Effector memory CD8-positive, alpha-beta T cell (primary cell): ENCODE data around the gene JAKMIP1.
"Not testable (repeated sequence)": the region's sequence is repeated elsewhere in the genome, so short reads cannot be mapped to it uniquely, and the experiment has no call there.

ENCODE experiments used
- ATAC-seq: fragments of 150-1000 bp; cut with Tn5 transposase; replicated peaks from 2 replicates; pipeline ENCODE4 v1.10.0; 2021; ENCODE audit warnings: mild to moderate bottlenecking, moderate library complexity
- DNase-seq, 3 experiments: peaks; one replicate each; pipeline ENCODE4 v3.0.0; 2021
- H3K27ac Mint-ChIP-seq, 2 donors: one replicate each; pipeline ENCODE4 v1.8.0; 2022; ENCODE audit warnings: mild to moderate bottlenecking in 2 of 2, mixed read lengths in 2 of 2, moderate library complexity in 2 of 2
- H3K27me3 Mint-ChIP-seq, 2 donors: one replicate each; pipeline ENCODE4 v1.8.0; 2022; ENCODE audit warnings: mixed read lengths in 2 of 2
- H3K36me3 Mint-ChIP-seq: one replicate; pipeline ENCODE4 v1.8.0; 2022; ENCODE audit warnings: mild to moderate bottlenecking, moderate library complexity, mixed read lengths; ENCODE audit not compliant: insufficient read depth
- H3K4me1 Mint-ChIP-seq, 2 donors: one replicate each; pipeline ENCODE4 v1.8.0; 2022; ENCODE audit warnings: low read depth in 2 of 2, mixed read lengths in 2 of 2
- H3K4me3 Mint-ChIP-seq, 2 donors: one replicate each; pipeline ENCODE4 v1.8.0; 2022; ENCODE audit warnings: mild to moderate bottlenecking in 2 of 2, mixed read lengths in 2 of 2, moderate library complexity in 2 of 2
- H3K9me3 Mint-ChIP-seq, 2 donors: one replicate each; pipeline ENCODE4 v1.8.0; 2022; ENCODE audit warnings: mixed read lengths in 2 of 2

The JAKMIP1 gene

GRCh38 chr4:6018331-6018730, 182.0 kb downstream of the JAKMIP1 start, which contains the start of gene C4orf50:
C4orf50 (minus strand) TSS chr4:6018431.
- H3K27ac Mint-ChIP-seq: no peak within 1 kb of the TSS
- no peak within 1 kb of the TSS for H3K4me3 Mint-ChIP-seq
- H3K27me3 Mint-ChIP-seq: peaks cover 0 to 33% of the 10 kb centered on the region in 2 donors
- no peaks in the 10 kb centered on the region for H3K36me3 Mint-ChIP-seq
- peaks cover 0 to 2% of the 10 kb centered on the region in 2 donors for H3K4me1 Mint-ChIP-seq
- no peaks in the 10 kb centered on the region for H3K9me3 Mint-ChIP-seq
- no peak for DNase-seq
- ATAC-seq: no peak

- Mint-ChIP-seq H3K9me3 (no peaks in the 10 kb centered on the region), H3K27ac (no peak overlapping the region), H3K36me3 (no peaks in the 10 kb centered on the region)
These were observed 182.5 kb downstream of the JAKMIP1 start for GRCh38 chr4:6017800-6018199.

DNA sequence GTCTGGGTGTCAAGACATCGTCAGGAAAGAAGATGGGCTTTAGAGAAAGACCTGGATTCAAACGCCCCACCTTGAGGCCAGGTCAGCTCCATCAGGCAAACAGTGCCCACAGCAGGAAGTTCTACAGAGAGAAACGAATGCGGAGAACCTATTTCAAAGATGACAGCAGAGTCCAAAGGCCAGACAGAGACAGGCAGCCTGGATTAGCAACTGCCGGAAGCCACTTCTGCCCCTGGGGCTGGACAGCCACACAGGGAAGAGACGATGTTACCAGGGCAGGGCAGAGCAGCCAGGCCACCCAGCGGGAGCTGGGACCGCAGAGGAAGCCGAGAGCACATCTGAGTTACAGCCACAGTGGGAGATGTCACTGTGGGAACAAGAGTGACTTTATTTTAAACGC, 183.3 kb downstream of the JAKMIP1 start:
- DNase-seq (no peak), ATAC-seq (no peak)
- Mint-ChIP-seq H3K27me3 (peaks cover 0 to 36% of the 10 kb centered on the region in 2 donors), H3K4me1 (peaks cover 0 to 2% of the 10 kb centered on the region in 2 donors), H3K36me3 (no peaks in the 10 kb centered on the region), H3K27ac (no peak overlapping the region), H3K4me3 (no peak overlapping the region), H3K9me3 (no peaks in the 10 kb centered on the region)

More at GRCh38 chr4:6017800-6018199, 182.5 kb downstream of the JAKMIP1 start:
- H3K4me1 Mint-ChIP-seq: peaks cover 0 to 2% of the 10 kb centered on the region in 2 donors
- H3K4me3 Mint-ChIP-seq: no peak overlapping the region
- DNase-seq: no peak
- ATAC-seq: no peak
- peaks cover 0 to 36% of the 10 kb centered on the region in 2 donors for H3K27me3 Mint-ChIP-seq

GRCh38 chr4:6013564-6013963, 186.8 kb downstream of the JAKMIP1 start:
- Mint-ChIP-seq H3K36me3 (no peaks in the 10 kb centered on the region), H3K9me3 (no peaks in the 10 kb centered on the region), H3K27ac (no peak overlapping the region), H3K4me1 (peaks cover 3 to 4% of the 10 kb centered on the region in 2 donors), H3K4me3 (no peak overlapping the region), H3K27me3 (peaks cover 0 to 40% of the 10 kb centered on the region in 2 donors)
- ATAC-seq (no peak), DNase-seq (no peak)

- no peaks in the 10 kb centered on the region for H3K9me3 Mint-ChIP-seq
- H3K4me1 Mint-ChIP-seq: peaks cover 3 to 4% of the 10 kb centered on the region in 2 donors
- H3K27ac Mint-ChIP-seq: no peak overlapping the region
- ATAC-seq (no peak), DNase-seq (no peak)
- H3K36me3 Mint-ChIP-seq: no peaks in the 10 kb centered on the region
- peaks cover 0 to 32% of the 10 kb centered on the region in 2 donors for H3K27me3 Mint-ChIP-seq
- no peak overlapping the region for H3K4me3 Mint-ChIP-seq
These were observed 188.1 kb downstream of the JAKMIP1 start for GRCh38 chr4:6012200-6012599.

DNA sequence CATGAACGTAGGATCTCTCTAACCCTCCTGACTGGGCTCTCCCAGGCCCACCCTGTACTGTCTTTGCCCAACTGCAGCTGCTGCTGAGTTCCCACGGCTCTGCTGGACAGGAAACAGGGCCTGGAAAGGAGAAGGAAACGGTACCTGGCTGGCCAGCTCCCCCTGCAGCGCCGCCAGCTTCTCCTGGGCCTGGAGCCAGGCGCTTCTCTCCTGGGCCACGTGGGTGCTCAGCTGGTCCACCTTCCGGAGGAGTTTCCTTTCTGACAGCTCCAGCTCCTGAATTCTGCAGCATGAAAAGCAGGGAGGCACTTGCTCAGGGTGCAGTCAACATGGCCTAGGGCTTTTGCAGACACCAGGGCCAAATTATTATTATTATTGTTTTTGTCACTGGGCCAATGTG, 188.7 kb downstream of the JAKMIP1 start:
- Mint-ChIP-seq H3K9me3 (no peaks in the 10 kb centered on the region), H3K4me1 (peaks cover 3 to 4% of the 10 kb centered on the region in 2 donors), H3K36me3 (no peaks in the 10 kb centered on the region), H3K4me3 (no peak overlapping the region), H3K27ac (no peak overlapping the region), H3K27me3 (peaks cover 0 to 32% of the 10 kb centered on the region in 2 donors)
- no peak for DNase-seq
- no peak for ATAC-seq

- no peak overlapping the region for H3K4me3 Mint-ChIP-seq
- DNase-seq (no peak), ATAC-seq (no peak)
- H3K4me1 Mint-ChIP-seq: peaks cover 3 to 4% of the 10 kb centered on the region in 2 donors
- H3K36me3 Mint-ChIP-seq: no peaks in the 10 kb centered on the region
- peaks cover 0 to 32% of the 10 kb centered on the region in 2 donors for H3K27me3 Mint-ChIP-seq
- H3K9me3 Mint-ChIP-seq: no peaks in the 10 kb centered on the region
- H3K27ac Mint-ChIP-seq: no peak overlapping the region
These were observed 189.1 kb downstream of the JAKMIP1 start for GRCh38 chr4:6011271-6011671.

GRCh38 chr4:6010789-6011188, 189.6 kb downstream of the JAKMIP1 start:
- peaks cover 0 to 32% of the 10 kb centered on the region in 2 donors for H3K27me3 Mint-ChIP-seq

GRCh38 chr4:6009452-6009851, 190.9 kb downstream of the JAKMIP1 start:
- no peak for ATAC-seq
- Mint-ChIP-seq H3K4me3 (no peak overlapping the region), H3K36me3 (no peaks in the 10 kb centered on the region)

More at GRCh38 chr4:6010789-6011188, 189.6 kb downstream of the JAKMIP1 start:
- ATAC-seq (no peak), DNase-seq (no peak)
- Mint-ChIP-seq H3K27ac (no peak overlapping the region), H3K36me3 (no peaks in the 10 kb centered on the region), H3K4me1 (peaks cover 3 to 4% of the 10 kb centered on the region in 2 donors), H3K9me3 (no peaks in the 10 kb centered on the region), H3K4me3 (no peak overlapping the region)

GRCh38 chr4:6008766-6009385, 191.5 kb downstream of the JAKMIP1 start:
- Mint-ChIP-seq H3K4me3 (no peak overlapping the region), H3K27me3 (peaks cover 0 to 32% of the 10 kb centered on the region in 2 donors), H3K9me3 (no peaks in the 10 kb centered on the region), H3K36me3 (no peaks in the 10 kb centered on the region), H3K4me1 (peaks cover 3 to 4% of the 10 kb centered on the region in 2 donors), H3K27ac (no peak overlapping the region)
- DNase-seq (no peak), ATAC-seq (no peak)

More at GRCh38 chr4:6009452-6009851, 190.9 kb downstream of the JAKMIP1 start:
- DNase-seq: no peak
- Mint-ChIP-seq H3K27ac (no peak overlapping the region), H3K4me1 (peaks cover 3 to 4% of the 10 kb centered on the region in 2 donors), H3K27me3 (peaks cover 0 to 32% of the 10 kb centered on the region in 2 donors), H3K9me3 (no peaks in the 10 kb centered on the region)

GRCh38 chr4:6008092-6008551, 192.2 kb downstream of the JAKMIP1 start:
- Mint-ChIP-seq H3K27ac (no peak overlapping the region), H3K9me3 (no peaks in the 10 kb centered on the region)
- DNase-seq: no peak

DNA sequence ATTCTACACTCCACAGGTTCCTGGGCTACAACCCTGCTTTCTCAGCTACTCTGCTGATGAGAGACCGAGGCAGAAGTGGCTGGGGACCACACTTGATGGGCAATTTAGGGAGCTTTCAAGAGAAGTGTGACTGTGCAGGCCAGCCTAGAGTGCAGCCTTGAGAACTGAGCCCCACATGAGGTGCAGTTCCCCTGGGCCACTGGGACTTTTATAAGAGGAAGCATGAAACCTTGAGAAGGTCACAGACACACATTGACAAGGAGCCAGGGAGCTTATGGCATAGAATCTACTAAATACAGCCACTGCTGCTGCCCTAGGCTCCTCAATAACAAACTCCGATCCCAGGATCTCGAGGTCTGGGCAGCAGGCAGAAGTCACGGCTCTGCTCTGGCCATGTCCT, 195.2 kb downstream of the JAKMIP1 start:
- no peak overlapping the region for H3K4me3 Mint-ChIP-seq
- no peak overlapping the region for H3K27ac Mint-ChIP-seq
- no peaks in the 10 kb centered on the region for H3K4me1 Mint-ChIP-seq
- no peak for ATAC-seq
- H3K27me3 Mint-ChIP-seq: peaks cover 0 to 13% of the 10 kb centered on the region in 2 donors
- DNase-seq: no peak
- H3K9me3 Mint-ChIP-seq: no peaks in the 10 kb centered on the region
- no peaks in the 10 kb centered on the region for H3K36me3 Mint-ChIP-seq

More at GRCh38 chr4:6008092-6008551, 192.2 kb downstream of the JAKMIP1 start:
- peaks cover 3 to 4% of the 10 kb centered on the region in 2 donors for H3K4me1 Mint-ChIP-seq
- no peak for ATAC-seq
- H3K36me3 Mint-ChIP-seq: no peaks in the 10 kb centered on the region
- peaks cover 0 to 27% of the 10 kb centered on the region in 2 donors for H3K27me3 Mint-ChIP-seq
- H3K4me3 Mint-ChIP-seq: no peak overlapping the region

GRCh38 chr4:6003485-6003884, 196.9 kb downstream of the JAKMIP1 start:
- not testable (repeated sequence) for H3K27me3 Mint-ChIP-seq, H3K4me3 Mint-ChIP-seq, H3K27ac Mint-ChIP-seq, DNase-seq, H3K36me3 Mint-ChIP-seq, H3K4me1 Mint-ChIP-seq, H3K9me3 Mint-ChIP-seq, ATAC-seq

DNA sequence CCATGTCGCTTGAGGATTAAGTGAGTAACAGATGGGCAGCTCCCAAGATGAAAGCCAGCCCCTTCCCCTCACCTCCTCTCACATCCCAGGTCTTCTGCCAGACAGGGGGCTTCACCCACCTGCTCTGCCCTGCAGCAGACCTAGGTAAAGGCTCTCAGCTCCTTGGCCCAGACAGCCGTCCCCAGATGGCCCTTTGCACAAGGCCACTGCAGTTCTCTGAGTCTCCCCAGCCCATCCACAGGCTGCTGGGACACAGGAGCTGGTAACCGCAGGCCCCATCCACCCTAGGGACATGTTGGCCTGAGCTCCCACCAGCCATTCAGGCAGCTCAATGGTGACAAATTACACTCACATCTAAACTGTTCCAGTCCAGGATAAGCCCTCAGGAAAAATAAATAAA, 197.4 kb downstream of the JAKMIP1 start:
- Mint-ChIP-seq H3K4me1 (no peaks in the 10 kb centered on the region), H3K9me3 (no peaks in the 10 kb centered on the region), H3K27ac (no peak overlapping the region), H3K4me3 (no peak overlapping the region), H3K27me3 (no peaks in the 10 kb centered on the region), H3K36me3 (no peaks in the 10 kb centered on the region)
- DNase-seq: no peak
- no peak for ATAC-seq
